OCI-LY7 (cell line): ENCODE measurements around the gene EVC.

ENCODE experiments used
- CTCF ChIP-seq: fragments of 200-600 bp; sonication (generic); conservative IDR thresholded peaks from 2 replicates; pipeline ENCODE4 v1.5.1; 2014; ENCODE audit warnings: mild to moderate bottlenecking, antibody characterized with exemption, low read length, moderate library complexity, mixed read lengths
- EZH2phosphoT487 ChIP-seq: fragments of 200-600 bp; sonication (generic); IDR thresholded peaks from 2 replicates; pipeline ENCODE4 v1.6.1; 2018; ENCODE audit warnings: low read depth, borderline replicate concordance, mild to moderate bottlenecking, mixed run types, antibody characterized with exemption, low read length, moderate library complexity, mixed read lengths

- no peak for TF ChIP-seq CTCF
- no peak for TF ChIP-seq EZH2phosphoT487
These were observed 688 bp upstream of the EVC start for GRCh38 chr4:5710065-5710960.
